ENCODE measurements around the gene EGFR.

DNA sequence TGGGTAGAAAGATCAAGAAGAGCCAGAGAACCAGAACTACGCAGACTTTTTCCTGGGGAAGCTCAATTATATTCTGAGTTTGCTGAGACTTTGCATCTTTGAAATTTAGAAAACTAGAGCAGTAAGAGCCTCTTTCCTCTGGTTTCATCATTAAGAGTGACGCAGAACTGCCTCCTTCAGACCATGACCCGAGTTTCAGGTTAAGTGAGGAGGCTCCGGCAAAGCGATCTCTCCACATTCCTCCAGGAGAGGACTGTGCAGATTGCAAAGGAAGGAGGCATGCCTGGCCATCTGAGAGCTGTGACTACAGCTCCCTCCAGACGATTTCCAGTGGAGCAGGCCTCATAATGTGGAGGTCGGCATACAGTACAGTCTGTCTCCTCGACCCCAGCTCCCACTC lies 230.5 kb downstream of the EGFR start:
- TF ChIP-seq, protein P1, sequence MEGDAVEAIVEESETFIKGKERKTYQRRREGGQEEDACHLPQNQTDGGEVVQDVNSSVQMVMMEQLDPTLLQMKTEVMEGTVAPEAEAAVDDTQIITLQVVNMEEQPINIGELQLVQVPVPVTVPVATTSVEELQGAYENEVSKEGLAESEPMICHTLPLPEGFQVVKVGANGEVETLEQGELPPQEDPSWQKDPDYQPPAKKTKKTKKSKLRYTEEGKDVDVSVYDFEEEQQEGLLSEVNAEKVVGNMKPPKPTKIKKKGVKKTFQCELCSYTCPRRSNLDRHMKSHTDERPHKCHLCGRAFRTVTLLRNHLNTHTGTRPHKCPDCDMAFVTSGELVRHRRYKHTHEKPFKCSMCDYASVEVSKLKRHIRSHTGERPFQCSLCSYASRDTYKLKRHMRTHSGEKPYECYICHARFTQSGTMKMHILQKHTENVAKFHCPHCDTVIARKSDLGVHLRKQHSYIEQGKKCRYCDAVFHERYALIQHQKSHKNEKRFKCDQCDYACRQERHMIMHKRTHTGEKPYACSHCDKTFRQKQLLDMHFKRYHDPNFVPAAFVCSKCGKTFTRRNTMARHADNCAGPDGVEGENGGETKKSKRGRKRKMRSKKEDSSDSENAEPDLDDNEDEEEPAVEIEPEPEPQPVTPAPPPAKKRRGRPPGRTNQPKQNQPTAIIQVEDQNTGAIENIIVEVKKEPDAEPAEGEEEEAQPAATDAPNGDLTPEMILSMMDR (IDR thresholded peaks at IDR 0.05) = no peak
- TF ChIP-seq EP300 (IDR thresholded peaks at IDR 0.05) (no peak), POLR2A (IDR thresholded peaks at IDR 0.05) (no peak)
